MM.1S (cell line): ENCODE data around the gene TMEM175.

Source experiments
- DNase-seq: peaks from one replicate; pipeline ENCODE4 v3.0.0-alpha.2; 2015
- H2AFZ ChIP-seq: fragments of 300-600 bp; sonication (generic); 2 replicates; pipeline ENCODE4 v1.6.0; 2016; ENCODE audit warnings: antibody characterized with exemption, low read length
- H3F3A ChIP-seq: fragments of 300-600 bp; sonication (generic); 2 replicates; pipeline ENCODE4 v1.6.1; 2016; ENCODE audit warnings: mild to moderate bottlenecking, antibody characterized with exemption, low read length, moderate library complexity, mixed read lengths; ENCODE audit not compliant: insufficient read depth
- H3K27ac ChIP-seq: fragments of 300-600 bp; sonication (generic); 2 replicates; pipeline ENCODE4 v1.5.1; 2016; ENCODE audit warnings: mild to moderate bottlenecking, low read length
- H3K27me3 ChIP-seq: fragments of 300-600 bp; sonication (generic); replicated peaks from 2 replicates; pipeline ENCODE4 v1.6.0; 2016; ENCODE audit warnings: low read length; ENCODE audit not compliant: insufficient read depth
- H3K36me3 ChIP-seq: fragments of 300-600 bp; sonication (generic); replicated peaks from 2 replicates; pipeline ENCODE4 v1.6.1; 2016; ENCODE audit warnings: mild to moderate bottlenecking, low read length, mixed read lengths; ENCODE audit not compliant: insufficient read depth
- H3K4me1 ChIP-seq: fragments of 300-600 bp; sonication (generic); 2 replicates; pipeline ENCODE4 v1.6.1; 2016; ENCODE audit warnings: low read length, mixed read lengths
- H3K4me2 ChIP-seq: fragments of 300-600 bp; sonication (generic); 2 replicates; pipeline ENCODE4 v1.6.0; 2016; ENCODE audit warnings: low read depth, low read length
- H3K4me3 ChIP-seq: fragments of 300-600 bp; sonication (generic); 2 replicates; pipeline ENCODE4 v1.5.1; 2016; ENCODE audit warnings: low read length, mixed read lengths
- H3K79me2 ChIP-seq: fragments of 300-600 bp; sonication (generic); 2 replicates; pipeline ENCODE4 v1.6.1; 2016; ENCODE audit warnings: mixed run types, low read length, mixed read lengths
- H3K9ac ChIP-seq: fragments of 300-600 bp; sonication (generic); 2 replicates; pipeline ENCODE4 v1.6.1; 2016; ENCODE audit warnings: low read length, mixed read lengths
- H3K9me2 ChIP-seq: fragments of 300-600 bp; sonication (generic); replicated peaks from 2 replicates; pipeline ENCODE4 v1.6.1; 2016; ENCODE audit warnings: mild to moderate bottlenecking, low read length, mixed read lengths; ENCODE audit not compliant: insufficient read depth
- H3K9me3 ChIP-seq: fragments of 300-600 bp; sonication (generic); replicated peaks from 2 replicates; pipeline ENCODE4 v1.6.1; 2016; ENCODE audit warnings: mild to moderate bottlenecking, low read length, mixed read lengths; ENCODE audit not compliant: insufficient read depth
- H4K20me1 ChIP-seq: fragments of 300-600 bp; sonication (generic); 2 replicates; pipeline ENCODE4 v1.6.1; 2016; ENCODE audit warnings: mild to moderate bottlenecking, low read length, moderate library complexity, mixed read lengths; ENCODE audit not compliant: insufficient read depth
- CTCF ChIP-seq: fragments of 300-600 bp; sonication (generic); IDR thresholded peaks from 2 replicates; pipeline ENCODE4 v1.5.1; 2016; ENCODE audit warnings: antibody characterized with exemption, low read length, mixed read lengths
- EZH2 ChIP-seq: fragments of 300-600 bp; sonication (generic); optimal IDR thresholded peaks from 2 replicates; pipeline ENCODE3; 2017; ENCODE audit warnings: low read depth, mild to moderate bottlenecking, antibody characterized with exemption, low read length, mixed read lengths
- EZH2phosphoT487 ChIP-seq: fragments of 300-600 bp; sonication (generic); IDR thresholded peaks from 2 replicates; pipeline ENCODE4 v1.6.1; 2018; ENCODE audit warnings: antibody characterized with exemption, low read length

The TMEM175 gene

GRCh38 chr4:896216-896615, 36.0 kb upstream of the TMEM175 start:
- Histone ChIP-seq H3F3A (no peaks in the 10 kb centered on the region), H2AFZ (no peak overlapping the region), H3K27me3 (no peaks in the 10 kb centered on the region), H4K20me1 (no peaks in the 10 kb centered on the region), H3K79me2 (peaks cover 6% of the 10 kb centered on the region), H3K9me2 (no peaks in the 10 kb centered on the region), H3K36me3 (peaks cover 20% of the 10 kb centered on the region), H3K4me3 (no peak overlapping the region), H3K9ac (no peak overlapping the region), H3K4me1 (no peaks in the 10 kb centered on the region), H3K4me2 (no peak overlapping the region), H3K27ac (no peak overlapping the region), H3K9me3 (no peaks in the 10 kb centered on the region)
- no peak for TF ChIP-seq EZH2phosphoT487
- no peak for DNase-seq

- H3K4me1 ChIP-seq, result no peaks in the 10 kb centered on the region
- no peak overlapping the region for H3K9ac ChIP-seq
- DNase-seq, result no peak
- H3F3A ChIP-seq, result no peaks in the 10 kb centered on the region
- H3K9me2 ChIP-seq, result no peaks in the 10 kb centered on the region
- H2AFZ ChIP-seq, result no peak overlapping the region
- no peaks in the 10 kb centered on the region for H3K9me3 ChIP-seq
- H3K27ac ChIP-seq, result no peak overlapping the region
- H3K4me2 ChIP-seq, result no peak overlapping the region
- H3K79me2 ChIP-seq, result peaks cover 6% of the 10 kb centered on the region
- H4K20me1 ChIP-seq, result no peaks in the 10 kb centered on the region
- H3K4me3 ChIP-seq, result no peak overlapping the region
- no peaks in the 10 kb centered on the region for H3K27me3 ChIP-seq
- TF ChIP-seq EZH2, result no peak
- TF ChIP-seq EZH2phosphoT487, result no peak
- TF ChIP-seq CTCF, result no peak
- H3K36me3 ChIP-seq, result peaks cover 20% of the 10 kb centered on the region
Observed at GRCh38 chr4:896630-897029, 35.6 kb upstream of the TMEM175 start.

- Histone ChIP-seq H3K9me2 (no peaks in the 10 kb centered on the region), H3K27ac (no peak overlapping the region), H3K9ac (no peak overlapping the region), H3K79me2 (peaks cover 6% of the 10 kb centered on the region), H3K4me3 (no peak overlapping the region), H3K4me1 (no peaks in the 10 kb centered on the region), H3K9me3 (no peaks in the 10 kb centered on the region), H3K36me3 (peaks cover 16% of the 10 kb centered on the region), H2AFZ (no peak overlapping the region), H3F3A (no peaks in the 10 kb centered on the region), H4K20me1 (no peaks in the 10 kb centered on the region), H3K27me3 (no peaks in the 10 kb centered on the region), H3K4me2 (no peak overlapping the region)
- DNase-seq, result no peak
- no peak for TF ChIP-seq EZH2phosphoT487
- TF ChIP-seq EZH2, result no peak
- no peak for TF ChIP-seq CTCF
Observed at GRCh38 chr4:898123-898522, 34.1 kb upstream of the TMEM175 start.

- DNase-seq, result no peak
- no peaks in the 10 kb centered on the region for H3F3A ChIP-seq
- peaks cover 6% of the 10 kb centered on the region for H3K79me2 ChIP-seq
- no peak overlapping the region for H3K9ac ChIP-seq
- H3K4me3 ChIP-seq, result no peak overlapping the region
- no peaks in the 10 kb centered on the region for H3K4me1 ChIP-seq
- no peaks in the 10 kb centered on the region for H3K9me3 ChIP-seq
- no peaks in the 10 kb centered on the region for H4K20me1 ChIP-seq
- H3K36me3 ChIP-seq, result peaks cover 14% of the 10 kb centered on the region
- TF ChIP-seq CTCF (no peak), EZH2 (no peak), EZH2phosphoT487 (no peak)
- H3K9me2 ChIP-seq, result no peaks in the 10 kb centered on the region
- H3K4me2 ChIP-seq, result no peak overlapping the region
- no peak overlapping the region for H3K27ac ChIP-seq
- H3K27me3 ChIP-seq, result no peaks in the 10 kb centered on the region
- H2AFZ ChIP-seq, result no peak overlapping the region
Observed at GRCh38 chr4:898869-899555, 33.2 kb upstream of the TMEM175 start.
